ENCODE results near the gene STAT1.
"Not testable (repeated sequence)": the region's sequence is repeated elsewhere in the genome, so short reads cannot be mapped to it uniquely, and the experiment has no call there.

STAT1 gene

GRCh38 chr2:190965580-190966222 lies 48.3 kb downstream of the STAT1 start:
- H3K4me1 ChIP-seq (ENCODE audit: control extremely low read depth in 1 of 4, control insufficient read depth in 4 of 4, insufficient read depth in 4 of 4, low read length in 3 of 4) = peaks cover 0 to 8% (median 5%) of the 10 kb centered on the region in 4 experiments
- ChIA-PET CTCF (interaction anchor here (0.6 to 1.4 kb wide), 6 partner anchors 8 to 47 kb away, joined by 3 to 4 read pairs (median 4); no protein-coding TSS in a partner anchor), POLR2A (no interaction called here)
- 100% methylated on average over 1 of the region's 2 CpGs for WGBS (ENCODE audit: insufficient coverage)
- H3K27me3 ChIP-seq (replicated peaks in 2 of 5; ENCODE audit: control insufficient read depth in 4 of 5, insufficient read depth in 5 of 5, low read length in 4 of 5) = no peaks in the 10 kb centered on the region
- peaks cover 26 to 84% (median 53%) of the 10 kb centered on the region in 4 experiments for H3K36me3 ChIP-seq (ENCODE audit: control insufficient read depth in 4 of 4, insufficient read depth in 4 of 4, low read length in 3 of 4)
- H3K27ac ChIP-seq (ENCODE audit: insufficient read depth in 1 of 2, low read depth in 1 of 2, low read length in 2 of 2, poor library complexity in 1 of 2, severe bottlenecking in 2 of 2) = no peak overlapping the region
- no peaks in the 10 kb centered on the region for H3K9me3 ChIP-seq (ENCODE audit: control extremely low read depth in 1 of 5, control insufficient read depth in 4 of 5, insufficient read depth in 2 of 5, low read depth in 1 of 5, low read length in 4 of 5)
- DNase-seq = no peak
- H3K4me3 ChIP-seq (ENCODE audit: control insufficient read depth in 1 of 7, extremely low read depth in 1 of 7, insufficient read depth in 4 of 7, low read depth in 2 of 7, low read length in 6 of 7) = no peak overlapping the region

GRCh38 chr2:190964170-190964795 lies 49.7 kb downstream of the STAT1 start:
- H3K27me3 ChIP-seq (replicated peaks in 2 of 5; ENCODE audit: control insufficient read depth in 4 of 5, insufficient read depth in 5 of 5, low read length in 4 of 5) = no peaks in the 10 kb centered on the region
- no peak for DNase-seq
- no peaks in the 10 kb centered on the region for H3K9me3 ChIP-seq (ENCODE audit: control extremely low read depth in 1 of 5, control insufficient read depth in 4 of 5, insufficient read depth in 2 of 5, low read depth in 1 of 5, low read length in 4 of 5)
- WGBS (ENCODE audit: insufficient coverage) = 93% methylated on average over 3 of the region's 6 CpGs
- peaks cover 20 to 70% (median 43%) of the 10 kb centered on the region in 4 experiments for H3K36me3 ChIP-seq (ENCODE audit: control insufficient read depth in 4 of 4, insufficient read depth in 4 of 4, low read length in 3 of 4)
- POLR2A ChIA-PET = no interaction called here
- no peak overlapping the region for H3K4me3 ChIP-seq (ENCODE audit: control insufficient read depth in 1 of 7, extremely low read depth in 1 of 7, insufficient read depth in 4 of 7, low read depth in 2 of 7, low read length in 6 of 7)
- peaks cover 0 to 2% (median 0%) of the 10 kb centered on the region in 4 experiments for H3K4me1 ChIP-seq (ENCODE audit: control extremely low read depth in 1 of 4, control insufficient read depth in 4 of 4, insufficient read depth in 4 of 4, low read length in 3 of 4)
- H3K27ac ChIP-seq (ENCODE audit: insufficient read depth in 1 of 2, low read depth in 1 of 2, low read length in 2 of 2, poor library complexity in 1 of 2, severe bottlenecking in 2 of 2) = no peak overlapping the region
- CTCF ChIA-PET = interaction anchor here (1.3 to 1.6 kb wide), 2 partner anchors 8 to 114 kb away, joined by 3 to 5 read pairs; no protein-coding TSS in a partner anchor

- Histone ChIP-seq H3K9me3 (ENCODE audit: control extremely low read depth in 1 of 5, control insufficient read depth in 4 of 5, insufficient read depth in 2 of 5, low read depth in 1 of 5, low read length in 4 of 5) (no peaks in the 10 kb centered on the region), H3K4me1 (ENCODE audit: control extremely low read depth in 1 of 4, control insufficient read depth in 4 of 4, insufficient read depth in 4 of 4, low read length in 3 of 4) (peaks cover 0 to 2% (median 0%) of the 10 kb centered on the region in 4 experiments), H3K27ac (ENCODE audit: insufficient read depth in 1 of 2, low read depth in 1 of 2, low read length in 2 of 2, poor library complexity in 1 of 2, severe bottlenecking in 2 of 2) (no peak overlapping the region), H3K27me3 (replicated peaks in 2 of 5; ENCODE audit: control insufficient read depth in 4 of 5, insufficient read depth in 5 of 5, low read length in 4 of 5) (no peaks in the 10 kb centered on the region), H3K36me3 (ENCODE audit: control insufficient read depth in 4 of 4, insufficient read depth in 4 of 4, low read length in 3 of 4) (peaks cover 17 to 59% (median 38%) of the 10 kb centered on the region in 4 experiments), H3K4me3 (ENCODE audit: control insufficient read depth in 1 of 7, extremely low read depth in 1 of 7, insufficient read depth in 4 of 7, low read depth in 2 of 7, low read length in 6 of 7) (no peak overlapping the region)
- WGBS (ENCODE audit: insufficient coverage) = no CpG with 5 or more reads among the region's 2 CpGs
- ChIA-PET POLR2A (no interaction called here), CTCF (interaction anchor here (0.7 kb wide), 1 partner anchor 9 kb away, joined by 3 read pairs; no protein-coding TSS in a partner anchor)
- DNase-seq = no peak
Measured at GRCh38 chr2:190963088-190963487, 50.9 kb downstream of the STAT1 start.

GRCh38 chr2:190961918-190962487 lies 52.0 kb downstream of the STAT1 start:
- H3K9me3 ChIP-seq (ENCODE audit: control extremely low read depth in 1 of 5, control insufficient read depth in 4 of 5, insufficient read depth in 2 of 5, low read depth in 1 of 5, low read length in 4 of 5) = no peaks in the 10 kb centered on the region
- no peaks in the 10 kb centered on the region for H3K27me3 ChIP-seq (replicated peaks in 2 of 5; ENCODE audit: control insufficient read depth in 4 of 5, insufficient read depth in 5 of 5, low read length in 4 of 5)
- WGBS (ENCODE audit: insufficient coverage) = 100% methylated on average over 1 of the region's 2 CpGs
- H3K36me3 ChIP-seq (ENCODE audit: control insufficient read depth in 4 of 4, insufficient read depth in 4 of 4, low read length in 3 of 4) = peaks cover 15 to 49% (median 32%) of the 10 kb centered on the region in 4 experiments
- no peak overlapping the region for H3K27ac ChIP-seq (ENCODE audit: insufficient read depth in 1 of 2, low read depth in 1 of 2, low read length in 2 of 2, poor library complexity in 1 of 2, severe bottlenecking in 2 of 2)
- peak in 1 of 3 donors; percentile 28 for DNase-seq
- CTCF ChIA-PET = interaction anchor here (0.7 to 3.2 kb wide), 2 partner anchors 9 to 14 kb away, joined by 3 to 19 read pairs; no protein-coding TSS in a partner anchor
- H3K4me1 ChIP-seq (ENCODE audit: control extremely low read depth in 1 of 4, control insufficient read depth in 4 of 4, insufficient read depth in 4 of 4, low read length in 3 of 4) = peaks cover 0 to 2% (median 0%) of the 10 kb centered on the region in 4 experiments
- POLR2A ChIA-PET = interaction anchor here (0.7 kb wide), 1 partner anchor 62 kb away, joined by 4 read pairs; no protein-coding TSS in a partner anchor
- H3K4me3 ChIP-seq (ENCODE audit: control insufficient read depth in 1 of 7, extremely low read depth in 1 of 7, insufficient read depth in 4 of 7, low read depth in 2 of 7, low read length in 6 of 7) = no peak overlapping the region

GRCh38 chr2:190961117-190961516 lies 52.9 kb downstream of the STAT1 start:
- ChIA-PET POLR2A (interaction anchor here (0.7 kb wide), 1 partner anchor 61 kb away, joined by 4 read pairs; no protein-coding TSS in a partner anchor), CTCF (interaction anchor here (1.1 to 3.2 kb wide), 3 partner anchors 11 to 13 kb away, joined by 3 to 19 read pairs (median 4); no protein-coding TSS in a partner anchor)
- not testable (repeated sequence) for H3K9me3 ChIP-seq (ENCODE audit: control extremely low read depth in 1 of 5, control insufficient read depth in 4 of 5, insufficient read depth in 2 of 5, low read depth in 1 of 5, low read length in 4 of 5); H3K4me1 ChIP-seq (ENCODE audit: control extremely low read depth in 1 of 4, control insufficient read depth in 4 of 4, insufficient read depth in 4 of 4, low read length in 3 of 4); H3K27me3 ChIP-seq (replicated peaks in 2 of 5; ENCODE audit: control insufficient read depth in 4 of 5, insufficient read depth in 5 of 5, low read length in 4 of 5); H3K4me3 ChIP-seq (ENCODE audit: control insufficient read depth in 1 of 7, extremely low read depth in 1 of 7, insufficient read depth in 4 of 7, low read depth in 2 of 7, low read length in 6 of 7); DNase-seq; H3K27ac ChIP-seq (ENCODE audit: insufficient read depth in 1 of 2, low read depth in 1 of 2, low read length in 2 of 2, poor library complexity in 1 of 2, severe bottlenecking in 2 of 2)
- 100% methylated on average over 5 of the region's 5 CpGs for WGBS (ENCODE audit: insufficient coverage)
- peaks cover 15 to 43% (median 28%) of the 10 kb centered on the region in 4 experiments for H3K36me3 ChIP-seq (ENCODE audit: control insufficient read depth in 4 of 4, insufficient read depth in 4 of 4, low read length in 3 of 4)

GRCh38 chr2:190959911-190960788 lies 53.8 kb downstream of the STAT1 start:
- ChIA-PET POLR2A (no interaction called here), CTCF (interaction anchor here (1.1 to 3.2 kb wide), 4 partner anchors 12 to 67 kb away, joined by 3 to 19 read pairs (median 4); no protein-coding TSS in a partner anchor)
- Histone ChIP-seq H3K4me3 (ENCODE audit: control insufficient read depth in 1 of 7, extremely low read depth in 1 of 7, insufficient read depth in 4 of 7, low read depth in 2 of 7, low read length in 6 of 7) (no peak overlapping the region), H3K9me3 (ENCODE audit: control extremely low read depth in 1 of 5, control insufficient read depth in 4 of 5, insufficient read depth in 2 of 5, low read depth in 1 of 5, low read length in 4 of 5) (no peaks in the 10 kb centered on the region), H3K27me3 (replicated peaks in 2 of 5; ENCODE audit: control insufficient read depth in 4 of 5, insufficient read depth in 5 of 5, low read length in 4 of 5) (no peaks in the 10 kb centered on the region), H3K36me3 (ENCODE audit: control insufficient read depth in 4 of 4, insufficient read depth in 4 of 4, low read length in 3 of 4) (peaks cover 10 to 33% (median 21%) of the 10 kb centered on the region in 4 experiments), H3K27ac (ENCODE audit: insufficient read depth in 1 of 2, low read depth in 1 of 2, low read length in 2 of 2, poor library complexity in 1 of 2, severe bottlenecking in 2 of 2) (no peak overlapping the region), H3K4me1 (ENCODE audit: control extremely low read depth in 1 of 4, control insufficient read depth in 4 of 4, insufficient read depth in 4 of 4, low read length in 3 of 4) (peaks cover 0 to 2% (median 0%) of the 10 kb centered on the region in 4 experiments)
- no peak for DNase-seq
- 93% methylated on average over 2 of the region's 5 CpGs for WGBS (ENCODE audit: insufficient coverage)
